AG09309 (cell line): Measurements from ENCODE around the gene TERF2IP.
A peak's percentile ranks its signal among the peaks of the same experiment; 100 is the strongest.

Experiments
- DNase-seq: peaks from one replicate; pipeline ENCODE4 v3.0.0-alpha.2; 2010; ENCODE audit warnings: low read depth
- H3K4me3 ChIP-seq: 2 replicates; pipeline ENCODE4 v1.5.1; 2011; ENCODE audit warnings: mild to moderate bottlenecking, low read depth, low read length, moderate library complexity; ENCODE audit not compliant: control insufficient read depth
- TF ChIP-seq, protein P1 (sequence below): IDR thresholded peaks from 2 replicates; pipeline ENCODE4 v1.5.1; 2011; ENCODE audit warnings: mild to moderate bottlenecking, low read depth, low read length, inconsistent platforms; ENCODE audit not compliant: insufficient read depth, control insufficient read depth; ENCODE audit errors: missing control alignments

Gene TERF2IP

DNA sequence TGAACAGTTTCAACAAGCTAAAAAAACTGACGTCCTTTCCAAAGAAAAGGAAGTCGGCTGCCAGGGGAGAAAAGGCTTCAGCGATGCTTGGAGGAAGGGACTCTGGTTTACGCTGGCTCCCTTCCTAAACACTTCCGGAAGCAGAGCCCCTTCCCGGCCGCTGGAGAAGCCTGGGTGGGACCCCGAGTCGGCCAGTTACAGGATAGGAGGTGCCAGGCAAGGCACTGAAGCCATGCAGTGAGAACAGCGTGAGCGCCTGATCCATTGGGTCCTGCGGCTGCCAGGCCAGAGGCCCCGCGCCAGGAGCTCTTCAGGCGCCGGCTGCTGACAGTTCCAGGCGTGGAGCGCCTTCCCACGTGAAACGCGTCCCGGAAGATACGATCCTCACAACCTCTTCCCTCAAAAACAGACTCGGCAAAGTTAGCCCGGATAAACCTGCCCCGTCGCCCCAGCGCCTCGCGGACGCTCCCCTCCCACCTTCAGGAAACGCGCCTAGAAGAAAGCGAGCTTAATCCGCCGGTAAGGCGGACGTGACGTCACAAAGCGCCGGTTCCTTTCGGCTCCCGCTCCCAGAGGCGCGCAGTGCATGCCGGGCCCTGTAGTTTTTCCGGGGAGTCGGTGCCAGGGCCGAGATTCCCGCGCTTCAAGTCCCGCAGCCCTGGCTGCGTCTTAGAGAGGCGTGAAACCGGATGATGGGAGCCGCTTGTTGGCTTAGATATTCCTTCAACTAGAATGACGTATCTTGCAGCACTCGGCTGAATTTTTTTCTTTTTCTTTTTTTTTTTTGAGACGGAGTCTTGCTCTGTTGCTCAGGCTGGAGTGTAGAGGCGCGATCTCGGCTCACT is 24.6 kb upstream of the TERF2IP start, which contains the start of gene ADAT1:
ADAT1 (minus strand) TSS at position 521 of the 845 bp plus-strand sequence. CDS start 2,482 bp downstream, outside the sequence.
- peak; percentile 77 for DNase-seq
- TF ChIP-seq, protein P1, sequence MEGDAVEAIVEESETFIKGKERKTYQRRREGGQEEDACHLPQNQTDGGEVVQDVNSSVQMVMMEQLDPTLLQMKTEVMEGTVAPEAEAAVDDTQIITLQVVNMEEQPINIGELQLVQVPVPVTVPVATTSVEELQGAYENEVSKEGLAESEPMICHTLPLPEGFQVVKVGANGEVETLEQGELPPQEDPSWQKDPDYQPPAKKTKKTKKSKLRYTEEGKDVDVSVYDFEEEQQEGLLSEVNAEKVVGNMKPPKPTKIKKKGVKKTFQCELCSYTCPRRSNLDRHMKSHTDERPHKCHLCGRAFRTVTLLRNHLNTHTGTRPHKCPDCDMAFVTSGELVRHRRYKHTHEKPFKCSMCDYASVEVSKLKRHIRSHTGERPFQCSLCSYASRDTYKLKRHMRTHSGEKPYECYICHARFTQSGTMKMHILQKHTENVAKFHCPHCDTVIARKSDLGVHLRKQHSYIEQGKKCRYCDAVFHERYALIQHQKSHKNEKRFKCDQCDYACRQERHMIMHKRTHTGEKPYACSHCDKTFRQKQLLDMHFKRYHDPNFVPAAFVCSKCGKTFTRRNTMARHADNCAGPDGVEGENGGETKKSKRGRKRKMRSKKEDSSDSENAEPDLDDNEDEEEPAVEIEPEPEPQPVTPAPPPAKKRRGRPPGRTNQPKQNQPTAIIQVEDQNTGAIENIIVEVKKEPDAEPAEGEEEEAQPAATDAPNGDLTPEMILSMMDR: no peak
- peak within 1 kb of the TSS; percentile 80 for H3K4me3 ChIP-seq

DNA sequence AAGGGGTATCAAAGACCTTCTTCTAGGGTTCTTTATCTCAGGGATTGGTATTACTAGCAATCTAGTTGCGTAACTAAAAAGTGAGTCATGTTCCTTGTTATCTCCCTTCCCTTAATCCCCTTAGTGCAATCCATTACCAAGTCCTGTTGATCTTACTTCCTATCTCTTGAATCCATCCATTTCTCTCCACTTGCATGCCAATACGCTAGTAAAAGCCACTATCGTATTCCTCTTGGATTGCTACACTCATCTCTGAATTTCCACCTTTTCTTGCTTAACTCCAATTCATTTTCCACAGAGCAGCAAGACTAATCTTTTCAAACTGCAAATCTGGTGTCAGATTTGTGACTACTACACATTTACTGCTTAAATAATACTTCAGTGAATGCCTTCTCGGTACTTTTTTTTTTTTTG is 22.6 kb upstream of the TERF2IP start:
- TF ChIP-seq, protein P1: no peak
- no peak overlapping the region for H3K4me3 ChIP-seq
- DNase-seq: no peak

DNA sequence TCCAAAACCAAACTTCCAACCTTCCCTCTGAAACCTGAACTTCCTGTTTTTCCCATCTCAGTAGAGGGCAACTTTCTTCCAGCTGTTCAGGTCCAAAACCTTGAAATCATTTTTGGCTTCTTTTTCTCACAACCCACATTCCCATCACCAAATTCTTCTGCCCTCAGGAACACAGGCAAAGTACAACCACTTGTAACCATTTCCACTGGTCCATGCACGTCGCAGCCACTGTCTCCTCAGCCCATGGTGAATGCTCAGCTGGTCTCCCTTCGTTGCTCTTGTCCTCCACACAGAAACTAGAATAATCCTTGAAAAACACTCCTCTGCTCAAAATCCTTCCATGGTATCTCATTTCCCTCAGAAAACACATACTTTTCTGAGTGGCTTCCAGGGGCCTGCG is 20.8 kb upstream of the TERF2IP start:
- TF ChIP-seq, protein P1: no peak
- H3K4me3 ChIP-seq: no peak overlapping the region
- no peak for DNase-seq

DNA sequence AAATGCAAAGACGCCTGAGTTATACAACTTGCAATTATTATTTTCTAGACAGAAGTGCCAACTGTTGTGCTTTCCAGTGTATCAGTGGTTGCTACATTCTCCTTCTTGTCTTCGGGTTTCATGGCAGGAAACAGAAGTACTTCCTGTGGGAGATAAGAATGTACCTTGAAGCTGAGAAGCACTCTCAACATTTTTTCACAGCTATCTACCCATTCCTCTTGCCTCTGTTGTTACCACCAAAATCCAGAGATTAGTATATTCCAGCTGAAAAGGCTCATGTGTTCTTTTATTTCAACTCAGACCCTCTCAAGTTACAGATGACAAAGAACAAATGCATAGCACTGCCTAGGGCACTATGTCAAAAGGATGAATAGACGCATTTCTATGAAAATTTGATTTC is 19.7 kb upstream of the TERF2IP start:
- TF ChIP-seq, protein P1: no peak
- DNase-seq: no peak
- no peak overlapping the region for H3K4me3 ChIP-seq

DNA sequence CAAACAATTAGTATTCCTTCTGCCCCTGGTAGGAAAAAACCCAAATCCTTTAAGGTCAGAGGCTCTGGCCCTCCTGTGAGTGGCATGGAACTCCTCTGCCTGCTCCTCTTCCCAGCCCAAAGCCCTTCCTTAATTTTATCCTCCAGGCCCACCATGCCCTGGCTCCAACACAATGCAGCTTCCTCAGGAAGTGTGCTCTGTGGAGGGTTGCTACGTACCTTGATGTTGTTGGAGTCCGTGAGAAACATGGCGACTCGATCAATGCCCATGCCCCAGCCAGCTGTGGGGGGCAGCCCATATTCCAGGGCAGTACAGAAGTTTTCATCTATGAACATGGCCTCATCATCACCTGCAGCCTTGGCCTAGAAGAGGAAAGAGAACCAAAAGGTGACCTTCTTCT is 19.2 kb upstream of the TERF2IP start:
- DNase-seq: no peak
- H3K4me3 ChIP-seq: no peak overlapping the region
- TF ChIP-seq, protein P1: no peak

DNA sequence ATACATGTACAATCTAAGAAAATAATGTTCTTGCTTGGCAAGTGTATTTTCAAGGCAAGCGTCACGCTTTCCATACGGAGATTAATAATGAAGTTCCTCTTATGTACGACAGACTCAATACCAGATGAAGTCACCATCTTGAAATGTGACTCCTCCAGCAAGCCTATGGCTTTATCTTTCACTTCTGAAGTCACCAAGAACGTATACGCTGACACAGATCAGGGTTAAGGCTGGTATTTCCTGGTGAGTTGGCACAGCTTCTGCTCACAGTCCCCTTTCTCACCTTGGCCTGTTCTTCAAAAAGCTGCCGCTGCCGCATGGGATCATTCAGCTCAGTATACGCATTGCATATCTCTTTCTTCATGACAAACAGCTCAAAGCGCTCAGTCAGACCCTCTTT is 18.4 kb upstream of the TERF2IP start:
- DNase-seq: no peak

More for the DNA sequence above, 18.4 kb upstream of the TERF2IP start:
- TF ChIP-seq, protein P1: no peak
- no peak overlapping the region for H3K4me3 ChIP-seq
